PC-3 (cell line): ENCODE data around the gene GSDMA. TPM values are rescaled to one million over a fixed set of nuclear protein-coding genes. Genes with fewer than 3 reads are reported as not detected.
"Not testable (repeated sequence)": the region's sequence is repeated elsewhere in the genome, so short reads cannot be mapped to it uniquely, and the experiment has no call there.

Source experiments
- ATAC-seq: fragments of 200-7000 bp; cut with Tn5 transposase; 2 replicates; pipeline ENCODE4 v1.9.1; 2020; ENCODE audit warnings: mild to moderate bottlenecking, moderate library complexity
- BruUV-seq: library from RNA; stranded (reverse); fragments of 400-500 nt; replicated peaks from 2 replicates; lab custom pipeline; 2021; lab: Mats Ljungman, UMichigan
- CTCF ChIA-PET: fragments of 300-600 bp; sonication (Branson Sonifier 250); formaldehyde crosslinking; loops from one replicate; lab custom pipeline; 2022; ENCODE audit warnings: antibody characterized with exemption; lab: Charles Lee
- POLR2A ChIA-PET: fragments of 300-600 bp; sonication (Branson Sonifier 250); formaldehyde crosslinking; loops from one replicate; lab custom pipeline; 2022; ENCODE audit warnings: antibody characterized with exemption; ENCODE audit not compliant: unreplicated experiment; lab: Charles Lee
- DNase-seq: peaks from one replicate; pipeline ENCODE4 v3.0.0-alpha.2; 2015
- H2AFZ ChIP-seq: fragments of 300-600 bp; sonication (generic); 2 replicates; pipeline ENCODE4 v1.6.0; 2016; ENCODE audit warnings: antibody characterized with exemption, low read length
- H3F3A ChIP-seq: fragments of 300-600 bp; sonication (generic); one replicate; pipeline ENCODE4 v1.6.0; 2017; ENCODE audit warnings: antibody characterized with exemption, low read length, control low read depth, mild to moderate bottlenecking; ENCODE audit not compliant: unreplicated experiment
- H3K27ac ChIP-seq: fragments of 300-600 bp; sonication (generic); 2 replicates; pipeline ENCODE4 v1.5.1; 2016; ENCODE audit warnings: mild to moderate bottlenecking, low read length
- H3K27me3 ChIP-seq: fragments of 300-600 bp; sonication (generic); 2 replicates; pipeline ENCODE4 v1.6.1; 2016; ENCODE audit warnings: low read length, mixed read lengths
- H3K36me3 ChIP-seq: fragments of 300-600 bp; sonication (generic); 2 replicates; pipeline ENCODE4 v1.6.1; 2016; ENCODE audit warnings: low read depth, mixed run types, low read length, mixed read lengths
- H3K4me1 ChIP-seq: fragments of 300-600 bp; sonication (generic); 2 replicates; pipeline ENCODE4 v1.5.1; 2016; ENCODE audit warnings: low read length; ENCODE audit not compliant: insufficient read depth
- H3K4me2 ChIP-seq: fragments of 300-600 bp; sonication (generic); 2 replicates; pipeline ENCODE4 v1.6.0; 2016; ENCODE audit warnings: low read length
- H3K4me3 ChIP-seq: fragments of 300-600 bp; sonication (generic); 2 replicates; pipeline ENCODE4 v1.5.1; 2016; ENCODE audit warnings: mild to moderate bottlenecking, low read length, mixed read lengths
- H3K79me2 ChIP-seq: fragments of 300-600 bp; sonication (generic); 2 replicates; pipeline ENCODE4 v1.6.1; 2017; ENCODE audit warnings: low read length, mixed read lengths
- H3K9ac ChIP-seq: fragments of 300-600 bp; sonication (generic); 2 replicates; pipeline ENCODE4 v1.6.0; 2016; ENCODE audit warnings: mild to moderate bottlenecking, low read length
- H3K9me2 ChIP-seq: fragments of 300-600 bp; sonication (generic); replicated peaks from 2 replicates; pipeline ENCODE4 v1.6.1; 2016; ENCODE audit warnings: mixed run types, low read length, mixed read lengths
- H3K9me3 ChIP-seq: fragments of 300-600 bp; sonication (generic); 2 replicates; pipeline ENCODE4 v1.6.1; 2016; ENCODE audit warnings: low read length, mixed read lengths
- H4K20me1 ChIP-seq: fragments of 300-600 bp; sonication (generic); 2 replicates; pipeline ENCODE4 v1.6.1; 2016; ENCODE audit warnings: low read length, mixed read lengths
- CTCF ChIP-seq: fragments of 300-600 bp; sonication (generic); conservative IDR thresholded peaks from 2 replicates; pipeline ENCODE4 v1.5.1; 2017; ENCODE audit warnings: antibody characterized with exemption, low read depth, mild to moderate bottlenecking, low read length
- EZH2 ChIP-seq: fragments of 300-600 bp; sonication (generic); IDR thresholded peaks from one replicate; pipeline ENCODE4 v1.6.1; 2017; ENCODE audit warnings: antibody characterized with exemption, mild to moderate bottlenecking, low read length; ENCODE audit not compliant: unreplicated experiment
- EZH2phosphoT487 ChIP-seq: fragments of 300-600 bp; sonication (generic); IDR thresholded peaks from 2 replicates; pipeline ENCODE4 v1.6.1; 2018; ENCODE audit warnings: mild to moderate bottlenecking, antibody characterized with exemption, low read length, borderline replicate concordance
- intact Hi-C: fragments of 100-400 bp; cut with micrococcal nuclease; formaldehyde crosslinking; loops from 2 replicates; pipeline ENCODE4 v1.9.0; 2023
- total RNA-seq: library from RNA; depleted of rRNA; stranded (reverse); fragments of >200 nt; gene quantifications from 2 replicates; pipeline ENCODE4 v1.2.3, GENCODE V29; 2014

The GSDMA gene
- total RNA-seq, 1 experiment from 2014 or later: not detected

- POLR2A ChIA-PET: no interaction called here
- Histone ChIP-seq H3K27ac (no peak overlapping the region), H3K9me2 (no peaks in the 10 kb centered on the region), H3K4me2 (no peak overlapping the region), H3F3A (no peaks in the 10 kb centered on the region), H4K20me1 (no peaks in the 10 kb centered on the region), H3K4me3 (no peak overlapping the region), H3K27me3 (no peaks in the 10 kb centered on the region), H3K79me2 (no peaks in the 10 kb centered on the region), H3K9ac (no peak overlapping the region), H3K9me3 (no peaks in the 10 kb centered on the region), H3K36me3 (peaks cover 23% of the 10 kb centered on the region), H2AFZ (no peak overlapping the region), H3K4me1 (no peaks in the 10 kb centered on the region)
- no peak for ATAC-seq
- TF ChIP-seq EZH2 (no peak), CTCF (no peak), EZH2phosphoT487 (no peak)
- no TSS peak for BruUV-seq
- CTCF ChIA-PET: no interaction called here
- intact Hi-C loops: no loop called here
- DNase-seq: no peak
Observed at GRCh38 chr17:39999067-39999466, 36.3 kb downstream of the GSDMA start.

- Histone ChIP-seq H3K9me3 (no peaks in the 10 kb centered on the region), H3K27me3 (no peaks in the 10 kb centered on the region), H3K79me2 (no peaks in the 10 kb centered on the region), H3K4me1 (no peaks in the 10 kb centered on the region), H3K4me2 (no peak overlapping the region), H3K9ac (no peak overlapping the region), H3K27ac (no peak overlapping the region), H2AFZ (no peak overlapping the region), H3K4me3 (no peak overlapping the region), H3K9me2 (no peaks in the 10 kb centered on the region), H4K20me1 (no peaks in the 10 kb centered on the region), H3K36me3 (peaks cover 14% of the 10 kb centered on the region), H3F3A (no peaks in the 10 kb centered on the region)
- BruUV-seq: no TSS peak
- POLR2A ChIA-PET: no interaction called here
- ATAC-seq (no peak), DNase-seq (no peak)
- CTCF ChIA-PET: no interaction called here
- TF ChIP-seq CTCF (no peak), EZH2phosphoT487 (no peak), EZH2 (no peak)
- intact Hi-C loops: no loop called here
Observed at GRCh38 chr17:40000161-40000560, 37.4 kb downstream of the GSDMA start.

GRCh38 chr17:40001335-40001734 is 38.5 kb downstream of the GSDMA start:
- H3K27ac ChIP-seq, H3K4me1 ChIP-seq, H3K27me3 ChIP-seq, H3F3A ChIP-seq, H3K4me2 ChIP-seq, ATAC-seq, H3K9me2 ChIP-seq, H3K4me3 ChIP-seq, H2AFZ ChIP-seq, DNase-seq, H3K9ac ChIP-seq, H4K20me1 ChIP-seq, H3K36me3 ChIP-seq, CTCF ChIA-PET, H3K79me2 ChIP-seq, intact Hi-C loops, BruUV-seq, H3K9me3 ChIP-seq, POLR2A ChIA-PET: not testable (repeated sequence)
